ENCODE data around the gene KLF2. TPM values are rescaled to one million over a fixed set of nuclear protein-coding genes. Genes with fewer than 3 reads are reported as not detected.

Gene KLF2
- total and polyA plus RNA-seq, 2 donors (not counting 1 experiment from before 2014, with no cell fraction given): 242 to 3,965 TPM

DNA sequence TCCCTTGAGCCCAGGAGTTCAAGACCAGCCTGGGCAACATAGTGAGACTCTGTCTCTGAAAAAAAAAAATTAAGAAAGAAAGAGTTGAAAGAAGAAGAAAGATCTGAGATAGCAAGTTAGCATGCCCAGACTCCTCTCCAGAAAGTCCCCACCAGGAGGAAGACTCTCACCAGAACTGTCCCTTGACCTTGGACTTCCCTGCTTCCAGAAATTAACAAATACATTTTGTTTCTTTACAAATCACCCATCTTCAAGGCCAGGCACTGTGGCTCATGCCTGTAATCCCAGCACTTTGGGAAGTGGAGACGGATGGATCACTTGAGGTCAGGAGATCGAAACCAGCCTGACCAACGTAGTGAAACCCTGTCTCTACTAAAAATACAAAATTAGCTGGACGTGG lies 44.3 kb upstream of the KLF2 start:
- Mint-ChIP-seq H3K27me3 (no peaks in the 10 kb centered on the region), H3K4me3 (no peak overlapping the region), H3K27ac (peak overlapping the region; percentile 26), H3K4me1 (peaks cover 40% of the 10 kb centered on the region), H3K9me3 (ENCODE audit: insufficient read depth) (no peaks in the 10 kb centered on the region)
- Histone ChIP-seq H3K4me3 (ENCODE audit: control extremely low read depth in 1 of 5, extremely low read depth in 1 of 5, insufficient read depth in 1 of 5, low read depth in 2 of 5, low read length in 4 of 5) (no peak overlapping the region), H3K27me3 (replicated peaks in 1 of 4; ENCODE audit: control extremely low read depth in 1 of 4, control insufficient read depth in 3 of 4, insufficient read depth in 4 of 4, low read length in 3 of 4) (no peaks in the 10 kb centered on the region), H3K4me2 (replicated peaks; ENCODE audit: low read depth, low read length, poor library complexity, severe bottlenecking) (no peak overlapping the region), H3K27ac (ENCODE audit: low read length in 2 of 2) (no peak overlapping the region), H4K20me1 (ENCODE audit: control insufficient read depth, insufficient read depth, low read length, poor library complexity, severe bottlenecking) (no peaks in the 10 kb centered on the region), H2AFZ (ENCODE audit: insufficient read depth, low read depth, low read length, poor library complexity, severe bottlenecking) (no peak overlapping the region), H3K9me3 (ENCODE audit: control extremely low read depth in 1 of 3, control insufficient read depth in 2 of 3, insufficient read depth in 1 of 3, low read length in 2 of 3) (no peaks in the 10 kb centered on the region), H3K79me2 (ENCODE audit: control insufficient read depth, insufficient read depth, low read length) (no peaks in the 10 kb centered on the region), H3K4me1 (ENCODE audit: control insufficient read depth in 2 of 2, insufficient read depth in 2 of 2, low read length in 2 of 2) (peaks cover 25 to 29% of the 10 kb centered on the region in 2 donors), H3K9ac (ENCODE audit: low read length) (no peak overlapping the region), H3K36me3 (replicated peaks in 1 of 2; ENCODE audit: control extremely low read depth in 1 of 2, control insufficient read depth in 1 of 2, extremely low read depth in 1 of 2, insufficient read depth in 2 of 2, low read length in 1 of 2) (no peaks in the 10 kb centered on the region)
- 100% methylated on average over 4 of the region's 4 CpGs for WGBS (ENCODE audit: insufficient coverage)
- ChIA-PET POLR2A (no interaction called here), CTCF (interaction anchor here (1.0 to 1.3 kb wide), 2 partner anchors 8 to 11 kb away, joined by 3 read pairs; no protein-coding TSS in a partner anchor)
- DNase-seq (no peak), ATAC-seq (ENCODE audit: low read depth) (no peak)
- TF ChIP-seq EZH2 (IDR thresholded peaks at IDR 0.05; ENCODE audit: borderline replicate concordance, insufficient read depth, low read depth, low read length, poor library complexity, severe bottlenecking): no peak
- TF ChIP-seq, protein P1, sequence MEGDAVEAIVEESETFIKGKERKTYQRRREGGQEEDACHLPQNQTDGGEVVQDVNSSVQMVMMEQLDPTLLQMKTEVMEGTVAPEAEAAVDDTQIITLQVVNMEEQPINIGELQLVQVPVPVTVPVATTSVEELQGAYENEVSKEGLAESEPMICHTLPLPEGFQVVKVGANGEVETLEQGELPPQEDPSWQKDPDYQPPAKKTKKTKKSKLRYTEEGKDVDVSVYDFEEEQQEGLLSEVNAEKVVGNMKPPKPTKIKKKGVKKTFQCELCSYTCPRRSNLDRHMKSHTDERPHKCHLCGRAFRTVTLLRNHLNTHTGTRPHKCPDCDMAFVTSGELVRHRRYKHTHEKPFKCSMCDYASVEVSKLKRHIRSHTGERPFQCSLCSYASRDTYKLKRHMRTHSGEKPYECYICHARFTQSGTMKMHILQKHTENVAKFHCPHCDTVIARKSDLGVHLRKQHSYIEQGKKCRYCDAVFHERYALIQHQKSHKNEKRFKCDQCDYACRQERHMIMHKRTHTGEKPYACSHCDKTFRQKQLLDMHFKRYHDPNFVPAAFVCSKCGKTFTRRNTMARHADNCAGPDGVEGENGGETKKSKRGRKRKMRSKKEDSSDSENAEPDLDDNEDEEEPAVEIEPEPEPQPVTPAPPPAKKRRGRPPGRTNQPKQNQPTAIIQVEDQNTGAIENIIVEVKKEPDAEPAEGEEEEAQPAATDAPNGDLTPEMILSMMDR (IDR thresholded peaks at IDR 0.05): no peak
- intact Hi-C loops (cut with micrococcal nuclease): loop anchor here (5.0 kb wide), 1 partner anchor 33 kb away; no protein-coding TSS in a partner anchor

DNA sequence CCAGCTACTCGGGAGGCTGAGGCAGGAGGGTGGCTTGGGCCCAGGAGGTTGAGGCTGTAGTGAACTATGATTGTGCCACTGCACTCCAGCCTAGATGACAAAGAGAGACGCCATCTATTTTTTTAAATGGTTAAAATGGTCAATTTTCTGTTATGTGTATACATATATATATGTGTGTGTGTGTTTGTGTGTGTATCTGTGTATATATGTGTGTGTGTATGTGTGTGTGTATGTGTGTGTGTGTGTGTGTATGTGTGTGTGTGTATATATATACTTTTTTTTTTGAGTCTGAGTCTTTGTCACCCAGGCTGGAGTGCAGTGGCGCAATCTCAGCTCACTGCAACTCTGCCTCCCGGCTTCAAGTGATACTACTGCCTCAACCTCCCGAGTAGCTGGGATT lies 42.9 kb upstream of the KLF2 start:
- H3K27ac Mint-ChIP-seq: no peak overlapping the region
- DNase-seq: no peak
- no peak for ATAC-seq (ENCODE audit: low read depth)
- no peak overlapping the region for H3K4me2 ChIP-seq (replicated peaks; ENCODE audit: low read depth, low read length, poor library complexity, severe bottlenecking)
- no peaks in the 10 kb centered on the region for H4K20me1 ChIP-seq (ENCODE audit: control insufficient read depth, insufficient read depth, low read length, poor library complexity, severe bottlenecking)
- H3K9me3 Mint-ChIP-seq (ENCODE audit: insufficient read depth): no peaks in the 10 kb centered on the region
- H3K36me3 ChIP-seq (replicated peaks in 1 of 2; ENCODE audit: control extremely low read depth in 1 of 2, control insufficient read depth in 1 of 2, extremely low read depth in 1 of 2, insufficient read depth in 2 of 2, low read length in 1 of 2): no peaks in the 10 kb centered on the region
- H3K4me1 ChIP-seq (ENCODE audit: control insufficient read depth in 2 of 2, insufficient read depth in 2 of 2, low read length in 2 of 2): peaks cover 37 to 44% of the 10 kb centered on the region in 2 donors
- no peak overlapping the region for H3K27ac ChIP-seq (ENCODE audit: low read length in 2 of 2)
- no peak overlapping the region for H3K4me3 ChIP-seq (ENCODE audit: control extremely low read depth in 1 of 5, extremely low read depth in 1 of 5, insufficient read depth in 1 of 5, low read depth in 2 of 5, low read length in 4 of 5)
- H3K4me3 Mint-ChIP-seq: no peak overlapping the region
- POLR2A ChIA-PET: interaction anchor here (0.6 to 0.7 kb wide), 2 partner anchors 8 to 14 kb away, joined by 3 to 5 read pairs; no protein-coding TSS in a partner anchor
- no peak overlapping the region for H3K9ac ChIP-seq (ENCODE audit: low read length)
- WGBS (ENCODE audit: insufficient coverage): 100% methylated on average over 2 of the region's 5 CpGs
- H3K9me3 ChIP-seq (ENCODE audit: control extremely low read depth in 1 of 3, control insufficient read depth in 2 of 3, insufficient read depth in 1 of 3, low read length in 2 of 3): no peaks in the 10 kb centered on the region
- intact Hi-C loops (cut with micrococcal nuclease): loop anchor here (2.0 to 5.0 kb wide), 2 partner anchors 19 to 34 kb away; no protein-coding TSS in a partner anchor
- H3K79me2 ChIP-seq (ENCODE audit: control insufficient read depth, insufficient read depth, low read length): no peaks in the 10 kb centered on the region
- TF ChIP-seq, protein P1 (IDR thresholded peaks at IDR 0.05): no peak
- TF ChIP-seq EZH2 (IDR thresholded peaks at IDR 0.05; ENCODE audit: borderline replicate concordance, insufficient read depth, low read depth, low read length, poor library complexity, severe bottlenecking): no peak
- no peaks in the 10 kb centered on the region for H3K27me3 Mint-ChIP-seq
- peaks cover 46% of the 10 kb centered on the region for H3K4me1 Mint-ChIP-seq
- CTCF ChIA-PET: interaction anchor here (1.3 kb wide), 2 partner anchors 10 to 21 kb away, joined by 3 read pairs; no protein-coding TSS in a partner anchor
- H2AFZ ChIP-seq (ENCODE audit: insufficient read depth, low read depth, low read length, poor library complexity, severe bottlenecking): no peak overlapping the region
- no peaks in the 10 kb centered on the region for H3K27me3 ChIP-seq (replicated peaks in 1 of 4; ENCODE audit: control extremely low read depth in 1 of 4, control insufficient read depth in 3 of 4, insufficient read depth in 4 of 4, low read length in 3 of 4)

Data from B cell (primary cell).